SU-DHL-6 (cell line): Measurements from ENCODE around the gene SORBS2.
A peak's percentile ranks its signal among the peaks of the same experiment; 100 is the strongest.

Source experiments
- H2AFZ ChIP-seq: fragments of 200-600 bp; sonication (generic); 2 replicates; pipeline ENCODE4 v1.6.1; 2014; ENCODE audit warnings: low read depth, mild to moderate bottlenecking, moderate library complexity, mixed read lengths, antibody characterized with exemption, low read length; ENCODE audit not compliant: severe bottlenecking
- H3F3A ChIP-seq: fragments of 200-600 bp; shearing (Covaris generic); 2 replicates; pipeline ENCODE4 v1.6.0; 2016; ENCODE audit warnings: antibody characterized with exemption, mild to moderate bottlenecking; ENCODE audit not compliant: insufficient read depth
- H3K27ac ChIP-seq: fragments of 200-600 bp; sonication (generic); 2 replicates; pipeline ENCODE4 v1.5.1; 2016; ENCODE audit warnings: low read depth, mild to moderate bottlenecking, low read length, moderate library complexity, mixed read lengths
- H3K27me3 ChIP-seq: fragments of 200-600 bp; sonication (generic), shearing (Covaris generic); 2 replicates; pipeline ENCODE4 v1.6.0; 2014; ENCODE audit warnings: mild to moderate bottlenecking, low read length
- H3K36me3 ChIP-seq: fragments of 200-600 bp; sonication (generic); 2 replicates; pipeline ENCODE4 v1.6.1; 2014; ENCODE audit warnings: mild to moderate bottlenecking, low read length, mixed read lengths
- H3K4me2 ChIP-seq: fragments of 300-600, 200-600 bp; shearing (Covaris generic), sonication (generic); 2 replicates; pipeline ENCODE4 v1.6.0; 2014; ENCODE audit warnings: low read length, low read depth, mild to moderate bottlenecking; ENCODE audit not compliant: poor library complexity, severe bottlenecking
- H3K4me3 ChIP-seq: fragments of 200-600 bp; sonication (generic); 2 replicates; pipeline ENCODE4 v1.5.1; 2014; ENCODE audit warnings: antibody characterized with exemption, low read length, mild to moderate bottlenecking, mixed read lengths; ENCODE audit not compliant: insufficient read depth, poor library complexity, severe bottlenecking
- H3K79me2 ChIP-seq: fragments of 200-600 bp; sonication (generic); 2 replicates; pipeline ENCODE4 v1.6.1; 2014; ENCODE audit warnings: mild to moderate bottlenecking, low read length, moderate library complexity; ENCODE audit not compliant: insufficient read depth
- H3K9ac ChIP-seq: fragments of 200-600 bp; sonication (generic); 2 replicates; pipeline ENCODE4 v1.7.0; 2014; ENCODE audit warnings: mild to moderate bottlenecking, low read length
- H3K9me2 ChIP-seq: fragments of 200-600 bp; sonication (generic); replicated peaks from 2 replicates; pipeline ENCODE4 v1.6.1; 2014; ENCODE audit warnings: low read length; ENCODE audit not compliant: insufficient read depth
- H3K9me3 ChIP-seq: fragments of 200-600 bp; sonication (generic); 2 replicates; pipeline ENCODE4 v1.6.1; 2014; ENCODE audit warnings: low read length, mixed read lengths; ENCODE audit not compliant: insufficient read depth
- H4K20me1 ChIP-seq: fragments of 200-600 bp; sonication (generic); 2 replicates; pipeline ENCODE4 v1.6.1; 2014; ENCODE audit warnings: low read depth, mild to moderate bottlenecking, antibody characterized with exemption, low read length, moderate library complexity, mixed read lengths
- EZH2phosphoT487 ChIP-seq: fragments of 200-600 bp; sonication (generic), shearing (Covaris generic); conservative IDR thresholded peaks from 2 replicates; pipeline ENCODE4 v1.6.1; 2018; ENCODE audit warnings: mild to moderate bottlenecking, antibody characterized with exemption, low read length, moderate library complexity, mixed read lengths
- TF ChIP-seq, protein P1 (sequence below): fragments of 200-600 bp; sonication (generic); IDR thresholded peaks from one replicate; pipeline ENCODE4 v1.5.1; 2017; ENCODE audit warnings: antibody characterized with exemption, mild to moderate bottlenecking, low read length, moderate library complexity; ENCODE audit not compliant: insufficient read depth, poor library complexity, severe bottlenecking

Gene SORBS2

DNA sequence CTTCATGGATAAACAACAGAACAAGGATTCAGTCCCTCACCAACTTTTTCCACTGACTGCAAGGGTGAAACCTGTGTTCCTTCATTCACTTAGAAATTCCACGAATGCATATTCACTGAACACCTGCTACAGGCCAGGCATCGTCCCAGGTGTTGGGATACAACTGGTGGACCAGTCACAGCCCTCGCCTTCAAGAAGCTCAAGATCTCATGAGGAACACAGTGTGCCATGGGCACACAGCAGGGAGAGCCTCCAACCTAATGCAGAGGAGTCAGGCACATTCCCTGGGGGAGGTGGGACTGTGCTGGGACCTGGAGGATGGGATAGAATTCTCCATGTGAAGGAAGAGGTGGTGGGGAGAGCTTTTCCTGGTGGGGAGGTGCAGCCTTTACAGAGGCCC lies 169.1 kb downstream of the SORBS2 start:
- no peak overlapping the region for H3K4me2 ChIP-seq
- TF ChIP-seq, protein P1, sequence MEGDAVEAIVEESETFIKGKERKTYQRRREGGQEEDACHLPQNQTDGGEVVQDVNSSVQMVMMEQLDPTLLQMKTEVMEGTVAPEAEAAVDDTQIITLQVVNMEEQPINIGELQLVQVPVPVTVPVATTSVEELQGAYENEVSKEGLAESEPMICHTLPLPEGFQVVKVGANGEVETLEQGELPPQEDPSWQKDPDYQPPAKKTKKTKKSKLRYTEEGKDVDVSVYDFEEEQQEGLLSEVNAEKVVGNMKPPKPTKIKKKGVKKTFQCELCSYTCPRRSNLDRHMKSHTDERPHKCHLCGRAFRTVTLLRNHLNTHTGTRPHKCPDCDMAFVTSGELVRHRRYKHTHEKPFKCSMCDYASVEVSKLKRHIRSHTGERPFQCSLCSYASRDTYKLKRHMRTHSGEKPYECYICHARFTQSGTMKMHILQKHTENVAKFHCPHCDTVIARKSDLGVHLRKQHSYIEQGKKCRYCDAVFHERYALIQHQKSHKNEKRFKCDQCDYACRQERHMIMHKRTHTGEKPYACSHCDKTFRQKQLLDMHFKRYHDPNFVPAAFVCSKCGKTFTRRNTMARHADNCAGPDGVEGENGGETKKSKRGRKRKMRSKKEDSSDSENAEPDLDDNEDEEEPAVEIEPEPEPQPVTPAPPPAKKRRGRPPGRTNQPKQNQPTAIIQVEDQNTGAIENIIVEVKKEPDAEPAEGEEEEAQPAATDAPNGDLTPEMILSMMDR, result no peak
- no peak for TF ChIP-seq EZH2phosphoT487
- no peak overlapping the region for H2AFZ ChIP-seq
- H3K27me3 ChIP-seq, result no peaks in the 10 kb centered on the region
- H3K36me3 ChIP-seq, result no peaks in the 10 kb centered on the region
- peaks cover 5% of the 10 kb centered on the region; the same call in 1 of the 2 replicates for H3F3A ChIP-seq
- H3K27ac ChIP-seq, result no peak overlapping the region
- no peaks in the 10 kb centered on the region for H3K9me3 ChIP-seq
- no peaks in the 10 kb centered on the region for H4K20me1 ChIP-seq
- no peak overlapping the region for H3K9ac ChIP-seq
- H3K4me3 ChIP-seq, result no peak overlapping the region
- no peaks in the 10 kb centered on the region for H3K79me2 ChIP-seq
- H3K9me2 ChIP-seq, result no peaks in the 10 kb centered on the region

DNA sequence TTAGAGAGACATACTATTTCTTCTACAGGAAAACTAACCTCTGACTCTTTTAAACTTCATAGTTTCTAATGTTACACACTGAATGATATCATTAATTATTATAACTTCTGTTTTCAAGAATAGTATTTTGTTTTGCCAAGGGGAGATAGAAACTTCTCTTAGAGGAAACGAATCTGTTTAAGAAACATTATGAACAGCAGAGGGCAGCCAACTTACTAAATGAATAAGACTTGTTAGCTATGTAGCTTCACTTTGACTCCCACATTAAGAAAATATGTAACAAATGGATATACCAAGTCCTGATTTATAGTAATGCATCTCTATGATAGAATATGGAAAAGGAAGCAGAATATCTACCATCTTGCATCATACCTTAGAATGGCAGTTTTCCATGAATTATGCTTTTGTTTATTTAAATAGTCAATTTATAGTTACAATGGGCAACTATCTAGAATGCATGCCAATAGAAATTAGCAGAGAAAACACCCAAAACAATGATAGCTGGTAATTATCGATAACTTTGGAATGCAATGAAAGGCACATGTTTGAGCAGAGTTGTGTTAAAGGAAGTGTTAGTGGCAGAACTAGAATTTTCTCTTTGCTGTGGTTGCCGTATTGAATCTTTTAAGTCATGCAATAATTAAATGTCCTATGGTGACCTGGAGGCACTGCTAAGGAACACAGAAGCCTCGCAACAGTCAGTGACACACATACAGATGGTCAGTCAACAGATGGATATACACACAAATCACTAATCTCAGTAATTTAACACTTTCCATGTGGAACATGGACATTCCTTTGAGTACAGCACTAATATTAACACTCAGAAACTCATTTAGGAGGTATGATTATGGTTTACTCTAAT lies 171.0 kb downstream of the SORBS2 start:
- Histone ChIP-seq H3K4me2 (no peak overlapping the region), H3K27ac (no peak overlapping the region), H3K36me3 (no peaks in the 10 kb centered on the region), H3F3A (peaks cover 5% of the 10 kb centered on the region; the same call in 1 of the 2 replicates), H3K9ac (no peak overlapping the region), H3K79me2 (no peaks in the 10 kb centered on the region), H2AFZ (no peak overlapping the region), H3K4me3 (no peak overlapping the region), H3K27me3 (no peaks in the 10 kb centered on the region), H3K9me3 (no peaks in the 10 kb centered on the region), H3K9me2 (no peaks in the 10 kb centered on the region), H4K20me1 (no peaks in the 10 kb centered on the region)
- TF ChIP-seq EZH2phosphoT487, result no peak
- TF ChIP-seq, protein P1, result peak; percentile 64

DNA sequence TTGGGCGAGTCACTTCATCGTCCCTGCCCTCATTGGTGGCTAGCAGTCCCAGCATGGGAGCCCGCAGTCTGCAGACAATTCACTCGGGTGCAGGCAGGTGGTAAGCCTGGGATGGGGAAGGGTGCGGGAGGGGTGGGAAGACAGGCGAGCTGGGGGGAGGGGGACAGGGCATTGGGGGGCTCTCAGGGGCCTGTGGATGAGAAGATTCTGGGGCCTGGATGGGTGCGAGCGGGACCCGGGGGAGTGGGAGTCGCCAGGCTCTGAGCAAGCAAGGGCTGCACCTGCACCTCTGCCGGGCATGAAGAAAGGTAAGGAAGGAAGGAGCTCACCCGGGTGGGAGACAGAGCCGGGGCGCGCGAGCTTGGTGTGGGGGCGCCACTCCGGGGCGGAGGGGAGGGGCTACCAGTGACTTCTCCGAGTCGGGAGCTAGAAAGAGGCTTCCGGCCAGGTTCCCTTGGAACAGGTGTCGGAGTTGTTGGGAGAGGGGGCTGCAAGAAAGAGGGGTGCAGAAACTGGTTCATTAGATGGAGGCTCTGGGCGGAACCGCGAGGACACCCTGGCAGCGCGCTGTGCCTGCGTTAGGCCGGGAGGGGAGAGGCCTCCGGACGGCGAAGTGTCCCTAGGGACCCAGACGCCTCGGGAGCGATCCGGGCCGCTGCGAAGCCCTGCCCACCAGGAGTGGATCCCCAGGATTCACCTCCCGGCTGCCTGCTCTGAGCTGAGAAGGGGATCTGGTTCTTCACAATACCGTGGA lies 173.3 kb downstream of the SORBS2 start:
- Histone ChIP-seq H4K20me1 (no peaks in the 10 kb centered on the region), H3K4me2 (no peak overlapping the region), H3K79me2 (no peaks in the 10 kb centered on the region), H3K9ac (no peak overlapping the region), H3K9me3 (no peaks in the 10 kb centered on the region), H3K9me2 (no peaks in the 10 kb centered on the region), H3F3A (peaks cover 5% of the 10 kb centered on the region; the same call in 1 of the 2 replicates), H3K36me3 (no peaks in the 10 kb centered on the region), H3K4me3 (no peak overlapping the region), H2AFZ (no peak overlapping the region), H3K27ac (no peak overlapping the region), H3K27me3 (no peaks in the 10 kb centered on the region)
- no peak for TF ChIP-seq EZH2phosphoT487
- TF ChIP-seq, protein P1, result no peak
